MCF 10A (cell line): Measurements from ENCODE around the gene MFN2. TPM values are rescaled to one million over a fixed set of nuclear protein-coding genes. Genes with fewer than 3 reads are reported as not detected.

Source experiments
- BruUV-seq: library from RNA; stranded (reverse); fragments of 400-500 nt; replicated peaks from 2 replicates; lab custom pipeline; 2021; lab: Mats Ljungman, UMichigan
- CTCF ChIA-PET: fragments of 300-600 bp; sonication (Branson Sonifier 250); formaldehyde crosslinking; extraction: SDS; loops from one replicate; lab custom pipeline; 2021; ENCODE audit warnings: antibody characterized with exemption, inconsistent platforms; lab: Yijun Ruan, JAX
- POLR2A ChIA-PET: fragments of 300-600, 350-650 bp; sonication (Branson Sonifier 250); formaldehyde crosslinking; extraction: SDS; loops from one replicate; lab custom pipeline; 2020; ENCODE audit warnings: antibody characterized with exemption, inconsistent platforms; lab: Yijun Ruan, JAX
- DNase-seq: peaks from one replicate; pipeline ENCODE4 v3.0.0-alpha.2; 2018; ENCODE audit not compliant: unreplicated experiment
- H3K27ac Mint-ChIP-seq: one replicate; pipeline ENCODE4 v1.8.0; 2022; ENCODE audit warnings: mild to moderate bottlenecking, low read depth, mixed read lengths; ENCODE audit not compliant: unreplicated experiment
- H3K27me3 Mint-ChIP-seq: one replicate; pipeline ENCODE4 v1.8.0; 2022; ENCODE audit warnings: mixed read lengths; ENCODE audit not compliant: insufficient read depth, unreplicated experiment
- H3K36me3 Mint-ChIP-seq: one replicate; pipeline ENCODE4 v1.8.0; 2022; ENCODE audit warnings: mild to moderate bottlenecking, moderate library complexity, mixed read lengths; ENCODE audit not compliant: insufficient read depth, unreplicated experiment
- H3K4me1 Mint-ChIP-seq: one replicate; pipeline ENCODE4 v1.8.0; 2022; ENCODE audit warnings: mixed read lengths; ENCODE audit not compliant: insufficient read depth, unreplicated experiment
- H3K4me3 Mint-ChIP-seq: one replicate; pipeline ENCODE4 v1.8.0; 2022; ENCODE audit warnings: mild to moderate bottlenecking, moderate library complexity, mixed read lengths; ENCODE audit not compliant: unreplicated experiment
- H3K9me3 Mint-ChIP-seq: one replicate; pipeline ENCODE4 v1.8.0; 2022; ENCODE audit warnings: mixed read lengths; ENCODE audit not compliant: unreplicated experiment
- CTCF ChIP-seq: fragments of 200-600 bp; IDR thresholded peaks from one replicate; pipeline ENCODE4 v1.8.0; 2022; ENCODE audit warnings: antibody characterized with exemption, mild to moderate bottlenecking; ENCODE audit not compliant: unreplicated experiment
- intact Hi-C: fragments of 100-400 bp; cut with micrococcal nuclease; formaldehyde crosslinking; loops from 2 replicates; pipeline ENCODE4 v1.14.1; 2022
- total RNA-seq: library from RNA; stranded (reverse); gene quantifications from 2 replicates; pipeline ENCODE4 v1.2.3, GENCODE V29; 2022

Gene MFN2
- total RNA-seq, 1 experiment from 2014 or later: 105 TPM

GRCh38 chr1:12046749-12047119 is 66.5 kb downstream of the MFN2 start:
- Mint-ChIP-seq H3K27me3 (no peaks in the 10 kb centered on the region), H3K36me3 (no peaks in the 10 kb centered on the region), H3K4me1 (peaks cover 1% of the 10 kb centered on the region), H3K4me3 (no peak overlapping the region), H3K27ac (no peak overlapping the region), H3K9me3 (no peaks in the 10 kb centered on the region)
- intact Hi-C loops: no loop called here
- no TSS peak for BruUV-seq
- POLR2A ChIA-PET: interaction anchor here (0.6 kb wide), 1 partner anchor 294 kb away, joined by 5 read pairs; no protein-coding TSS in a partner anchor
- CTCF ChIA-PET: no interaction called here
- no peak for TF ChIP-seq CTCF
- DNase-seq: no peak

DNA sequence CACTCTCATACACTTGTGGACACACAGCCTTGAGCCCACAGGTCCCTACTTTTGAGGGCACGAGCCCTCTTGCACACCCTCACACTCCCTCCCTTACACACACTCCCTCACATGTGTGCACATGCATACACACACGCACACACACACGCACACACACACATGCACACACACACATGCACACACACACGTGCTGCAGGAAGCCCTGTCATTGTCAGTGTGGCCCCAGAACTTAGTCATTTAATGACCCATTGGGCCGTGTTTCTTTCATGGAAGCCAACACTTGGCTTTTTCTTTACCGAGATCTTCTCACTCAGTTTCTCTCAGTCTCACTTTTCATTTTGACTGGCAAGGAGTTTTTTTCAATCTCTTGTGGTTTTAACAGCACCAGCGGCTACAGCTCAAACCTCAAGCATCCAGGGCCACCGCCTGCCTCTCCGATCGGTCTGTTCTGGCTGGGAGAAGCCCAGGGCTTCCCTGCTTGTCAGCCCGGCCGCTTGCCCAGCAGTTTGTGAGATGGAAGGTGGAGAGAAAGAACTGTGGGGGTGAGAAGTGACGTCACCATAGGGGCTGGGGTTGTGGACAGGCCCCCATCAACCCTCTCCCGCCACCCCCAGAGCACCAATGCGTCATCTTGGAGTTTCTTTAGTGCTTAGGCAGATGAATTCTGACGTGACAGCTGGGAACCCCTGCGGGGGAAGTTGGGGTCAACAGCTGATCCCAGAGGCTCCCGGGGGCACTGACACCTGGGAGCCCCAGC is 67.1 kb downstream of the MFN2 start:
- Mint-ChIP-seq H3K36me3 (no peaks in the 10 kb centered on the region), H3K27me3 (no peaks in the 10 kb centered on the region), H3K9me3 (no peaks in the 10 kb centered on the region), H3K27ac (no peak overlapping the region), H3K4me3 (no peak overlapping the region), H3K4me1 (peaks cover 7% of the 10 kb centered on the region)
- intact Hi-C loops: no loop called here
- ChIA-PET POLR2A (no interaction called here), CTCF (no interaction called here)
- no TSS peak for BruUV-seq
- TF ChIP-seq CTCF: no peak
- DNase-seq: no peak

- Mint-ChIP-seq H3K36me3 (no peaks in the 10 kb centered on the region), H3K27ac (no peak overlapping the region), H3K27me3 (no peaks in the 10 kb centered on the region), H3K4me1 (peaks cover 13% of the 10 kb centered on the region), H3K4me3 (no peak overlapping the region), H3K9me3 (no peaks in the 10 kb centered on the region)
- no peak for DNase-seq
- CTCF ChIA-PET: no interaction called here
- no TSS peak for BruUV-seq
- POLR2A ChIA-PET: no interaction called here
- intact Hi-C loops: no loop called here
- TF ChIP-seq CTCF: no peak
Observed at GRCh38 chr1:12048372-12048771, 68.1 kb downstream of the MFN2 start.

- intact Hi-C loops: no loop called here
- Mint-ChIP-seq H3K27me3 (no peaks in the 10 kb centered on the region), H3K27ac (no peak overlapping the region), H3K4me1 (peaks cover 13% of the 10 kb centered on the region), H3K4me3 (no peak overlapping the region), H3K36me3 (no peaks in the 10 kb centered on the region), H3K9me3 (no peaks in the 10 kb centered on the region)
- no peak for DNase-seq
- POLR2A ChIA-PET: no interaction called here
- BruUV-seq: no TSS peak
- TF ChIP-seq CTCF: no peak
- CTCF ChIA-PET: no interaction called here
Observed at GRCh38 chr1:12049616-12050015, 69.4 kb downstream of the MFN2 start.
